ENCODE results near the gene SPATA6. TPM values are rescaled to one million over a fixed set of nuclear protein-coding genes. Genes with fewer than 3 reads are reported as not detected.
"Not testable (repeated sequence)": the region's sequence is repeated elsewhere in the genome, so short reads cannot be mapped to it uniquely, and the experiment has no call there.

The SPATA6 gene
- total RNA-seq, 1 experiment from 2014 or later: 28.3 TPM

DNA sequence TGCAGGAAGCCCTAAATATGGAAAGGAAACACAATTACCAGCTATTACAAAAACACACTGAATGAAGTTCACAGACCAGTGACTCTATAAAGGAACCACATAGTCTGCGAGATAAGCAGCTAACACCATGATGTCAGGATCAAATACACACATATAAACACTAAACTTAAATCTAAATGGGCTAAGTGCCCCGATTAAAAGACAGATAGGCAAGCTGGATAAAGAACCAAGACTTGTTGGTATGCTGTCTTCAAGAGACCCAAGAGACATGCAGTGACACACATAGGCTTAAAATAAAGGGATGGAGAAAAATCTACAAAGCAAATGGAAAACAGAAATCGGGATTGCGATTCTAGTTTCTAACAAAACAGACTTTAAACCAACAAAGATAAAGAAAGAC is 127.6 kb downstream of the SPATA6 start:
- Histone ChIP-seq H3K27me3 (ENCODE audit: control insufficient read depth, insufficient read depth, low read length) (no peaks in the 10 kb centered on the region), H3K36me3 (replicated peaks; ENCODE audit: control insufficient read depth, insufficient read depth, low read length) (no peaks in the 10 kb centered on the region), H3K4me3 (ENCODE audit: insufficient read depth, low read depth, low read length) (no peak overlapping the region)
- DNase-seq: no peak

DNA sequence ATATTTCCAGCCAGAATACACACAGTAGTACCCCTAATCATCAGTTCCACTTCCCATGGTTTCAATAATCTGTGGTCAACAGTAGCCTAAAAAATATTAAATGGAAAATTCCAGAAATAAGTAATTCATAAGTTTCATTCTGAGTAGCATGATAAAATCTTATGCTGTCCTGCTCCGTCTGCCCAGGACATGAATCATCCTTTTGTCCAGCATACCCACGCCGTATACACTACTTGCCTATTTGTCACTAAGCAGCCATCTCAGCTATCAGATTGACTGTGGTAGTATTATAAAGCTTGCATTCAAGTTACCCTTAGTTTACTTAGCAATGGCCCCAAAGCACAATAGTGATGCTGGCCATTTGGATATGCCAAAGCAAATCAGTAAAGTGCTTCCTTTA is 130.8 kb downstream of the SPATA6 start:
- Histone ChIP-seq H3K4me3 (ENCODE audit: insufficient read depth, low read depth, low read length) (no peak overlapping the region), H3K36me3 (replicated peaks; ENCODE audit: control insufficient read depth, insufficient read depth, low read length) (no peaks in the 10 kb centered on the region), H3K27me3 (ENCODE audit: control insufficient read depth, insufficient read depth, low read length) (no peaks in the 10 kb centered on the region)
- DNase-seq: no peak

- no peak overlapping the region for H3K4me3 ChIP-seq (ENCODE audit: insufficient read depth, low read depth, low read length)
- no peak for DNase-seq
- no peaks in the 10 kb centered on the region for H3K27me3 ChIP-seq (ENCODE audit: control insufficient read depth, insufficient read depth, low read length)
- no peaks in the 10 kb centered on the region for H3K36me3 ChIP-seq (replicated peaks; ENCODE audit: control insufficient read depth, insufficient read depth, low read length)
Observed at GRCh38 chr1:48338257-48338656, 133.7 kb downstream of the SPATA6 start.

GRCh38 chr1:48333316-48333715 is 138.7 kb downstream of the SPATA6 start:
- Histone ChIP-seq H3K4me3 (ENCODE audit: insufficient read depth, low read depth, low read length) (no peak overlapping the region), H3K27me3 (ENCODE audit: control insufficient read depth, insufficient read depth, low read length) (no peaks in the 10 kb centered on the region), H3K36me3 (replicated peaks; ENCODE audit: control insufficient read depth, insufficient read depth, low read length) (0 out of 2 replicates have a peak, but pooled peaks cover 1% of the 10 kb centered on the region)
- no peak for DNase-seq

GRCh38 chr1:48332115-48332514 is 139.9 kb downstream of the SPATA6 start:
- no peak overlapping the region for H3K4me3 ChIP-seq (ENCODE audit: insufficient read depth, low read depth, low read length)
- 0 out of 2 replicates have a peak, but pooled peaks cover 1% of the 10 kb centered on the region for H3K36me3 ChIP-seq (replicated peaks; ENCODE audit: control insufficient read depth, insufficient read depth, low read length)
- DNase-seq: no peak
- H3K27me3 ChIP-seq (ENCODE audit: control insufficient read depth, insufficient read depth, low read length): no peaks in the 10 kb centered on the region

DNA sequence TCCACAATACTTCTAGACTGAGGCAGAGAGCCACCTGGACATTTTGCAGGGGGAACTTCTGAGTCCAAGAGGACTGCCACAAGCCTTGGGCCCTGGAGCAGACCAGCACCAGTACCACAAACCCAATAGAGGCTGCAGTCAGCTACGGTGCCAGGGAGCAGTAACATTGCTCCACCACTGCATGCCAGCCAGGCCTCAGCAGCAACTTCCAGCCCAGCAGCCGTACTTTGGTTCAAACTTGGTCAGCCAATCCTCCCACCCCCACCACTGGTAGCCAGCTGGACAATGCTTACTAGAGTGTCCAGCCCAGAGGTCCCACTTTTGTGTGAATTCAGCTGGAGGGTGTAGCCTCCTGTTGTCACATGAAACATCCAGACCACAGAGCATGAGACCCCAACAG is 142.1 kb downstream of the SPATA6 start:
- no peaks in the 10 kb centered on the region for H3K27me3 ChIP-seq (ENCODE audit: control insufficient read depth, insufficient read depth, low read length)
- H3K4me3 ChIP-seq (ENCODE audit: insufficient read depth, low read depth, low read length): no peak overlapping the region
- 0 out of 2 replicates have a peak, but pooled peaks cover 1% of the 10 kb centered on the region for H3K36me3 ChIP-seq (replicated peaks; ENCODE audit: control insufficient read depth, insufficient read depth, low read length)
- DNase-seq: no peak

DNA sequence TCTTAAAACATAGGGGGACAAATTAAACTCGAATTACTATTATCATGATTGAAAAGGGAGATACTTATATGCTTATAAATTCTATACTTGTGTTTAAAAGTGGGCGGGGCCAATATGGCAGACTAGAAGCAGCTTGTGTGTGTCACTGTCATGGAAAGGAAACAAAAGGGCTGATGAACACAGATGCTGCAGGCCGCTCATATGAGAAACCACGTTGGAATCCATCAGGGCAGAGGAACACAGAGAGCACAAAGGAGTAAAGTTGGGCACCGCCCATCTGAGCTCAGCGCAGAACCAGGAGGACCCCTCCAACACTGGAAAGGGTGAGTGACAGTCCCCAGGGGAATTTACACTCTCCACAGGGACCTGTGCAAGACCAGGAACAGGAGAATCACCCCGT is 142.5 kb downstream of the SPATA6 start:
- Histone ChIP-seq H3K27me3 (ENCODE audit: control insufficient read depth, insufficient read depth, low read length) (no peaks in the 10 kb centered on the region), H3K36me3 (replicated peaks; ENCODE audit: control insufficient read depth, insufficient read depth, low read length) (0 out of 2 replicates have a peak, but pooled peaks cover 1% of the 10 kb centered on the region), H3K4me3 (ENCODE audit: insufficient read depth, low read depth, low read length) (no peak overlapping the region)
- DNase-seq: no peak

- not testable (repeated sequence) for H3K36me3 ChIP-seq (replicated peaks; ENCODE audit: control insufficient read depth, insufficient read depth, low read length); H3K4me3 ChIP-seq (ENCODE audit: insufficient read depth, low read depth, low read length); DNase-seq
Observed at GRCh38 chr1:48311829-48312228, 160.2 kb downstream of the SPATA6 start.

GRCh38 chr1:48309564-48310082 is 162.4 kb downstream of the SPATA6 start:
- no peaks in the 10 kb centered on the region for H3K27me3 ChIP-seq (ENCODE audit: control insufficient read depth, insufficient read depth, low read length)
- no peak for DNase-seq
- no peaks in the 10 kb centered on the region; the same call in 1 of the 2 replicates for H3K36me3 ChIP-seq (replicated peaks; ENCODE audit: control insufficient read depth, insufficient read depth, low read length)
- H3K4me3 ChIP-seq (ENCODE audit: insufficient read depth, low read depth, low read length): no peak overlapping the region

More at GRCh38 chr1:48311829-48312228, 160.2 kb downstream of the SPATA6 start:
- H3K27me3 ChIP-seq (ENCODE audit: control insufficient read depth, insufficient read depth, low read length): not testable (repeated sequence)

- DNase-seq: no peak
- Histone ChIP-seq H3K4me3 (ENCODE audit: insufficient read depth, low read depth, low read length) (no peak overlapping the region), H3K36me3 (replicated peaks; ENCODE audit: control insufficient read depth, insufficient read depth, low read length) (no peaks in the 10 kb centered on the region), H3K27me3 (ENCODE audit: control insufficient read depth, insufficient read depth, low read length) (no peaks in the 10 kb centered on the region)
Observed at GRCh38 chr1:48302652-48303051, 169.4 kb downstream of the SPATA6 start.

DNA sequence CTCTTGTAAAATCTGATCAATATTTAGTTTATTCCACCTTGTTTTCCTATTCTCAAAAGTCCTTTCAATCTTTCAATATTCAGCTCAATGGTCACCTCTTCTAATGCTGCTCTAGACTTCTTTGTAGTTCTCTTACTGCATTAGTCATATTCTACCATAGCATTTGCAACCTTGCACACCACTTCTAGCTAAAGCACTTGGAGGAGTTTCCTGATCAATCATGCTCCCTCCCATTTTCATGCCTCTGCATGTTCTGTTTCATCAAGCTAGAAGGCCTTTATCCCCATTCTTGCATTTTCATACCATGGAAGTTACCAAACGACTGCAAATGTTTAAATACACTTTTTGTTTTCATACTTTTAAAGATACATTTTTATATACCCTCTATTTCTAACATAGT is 177.3 kb downstream of the SPATA6 start:
- H3K27me3 ChIP-seq (ENCODE audit: control insufficient read depth, insufficient read depth, low read length): no peaks in the 10 kb centered on the region
- H3K36me3 ChIP-seq (replicated peaks; ENCODE audit: control insufficient read depth, insufficient read depth, low read length): no peaks in the 10 kb centered on the region
- H3K4me3 ChIP-seq (ENCODE audit: insufficient read depth, low read depth, low read length): no peak overlapping the region
- DNase-seq: no peak

GRCh38 chr1:48294094-48294493 is 177.9 kb downstream of the SPATA6 start:
- not testable (repeated sequence) for DNase-seq; H3K4me3 ChIP-seq (ENCODE audit: insufficient read depth, low read depth, low read length); H3K36me3 ChIP-seq (replicated peaks; ENCODE audit: control insufficient read depth, insufficient read depth, low read length); H3K27me3 ChIP-seq (ENCODE audit: control insufficient read depth, insufficient read depth, low read length)

GRCh38 chr1:48292706-48293105 is 179.3 kb downstream of the SPATA6 start:
- Histone ChIP-seq H3K4me3 (ENCODE audit: insufficient read depth, low read depth, low read length) (no peak overlapping the region), H3K27me3 (ENCODE audit: control insufficient read depth, insufficient read depth, low read length) (no peaks in the 10 kb centered on the region), H3K36me3 (replicated peaks; ENCODE audit: control insufficient read depth, insufficient read depth, low read length) (no peaks in the 10 kb centered on the region)
- DNase-seq: no peak

DNA sequence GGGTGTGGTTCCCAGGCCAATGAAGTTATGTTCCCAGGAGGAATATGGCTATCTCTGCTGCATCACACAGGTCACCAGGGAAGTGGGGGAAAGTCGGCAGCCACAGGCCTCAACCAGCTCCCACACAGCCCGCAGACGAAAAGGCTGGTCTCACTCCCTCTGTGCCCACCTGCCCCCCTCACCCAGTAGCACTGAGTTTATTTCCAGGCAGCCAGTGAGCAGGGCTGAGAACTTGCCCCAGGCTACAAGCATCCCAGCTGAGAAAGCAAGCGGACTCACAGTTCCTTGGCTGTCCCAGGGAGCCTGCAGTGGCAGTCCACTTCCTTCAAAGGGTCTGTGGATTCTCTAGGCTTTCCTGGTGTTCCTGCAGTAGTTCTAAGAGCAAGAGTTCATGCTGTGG is 180.6 kb downstream of the SPATA6 start:
- no peaks in the 10 kb centered on the region for H3K27me3 ChIP-seq (ENCODE audit: control insufficient read depth, insufficient read depth, low read length)
- no peaks in the 10 kb centered on the region for H3K36me3 ChIP-seq (replicated peaks; ENCODE audit: control insufficient read depth, insufficient read depth, low read length)
- H3K4me3 ChIP-seq (ENCODE audit: insufficient read depth, low read depth, low read length): no peak overlapping the region
- DNase-seq: no peak

DNA sequence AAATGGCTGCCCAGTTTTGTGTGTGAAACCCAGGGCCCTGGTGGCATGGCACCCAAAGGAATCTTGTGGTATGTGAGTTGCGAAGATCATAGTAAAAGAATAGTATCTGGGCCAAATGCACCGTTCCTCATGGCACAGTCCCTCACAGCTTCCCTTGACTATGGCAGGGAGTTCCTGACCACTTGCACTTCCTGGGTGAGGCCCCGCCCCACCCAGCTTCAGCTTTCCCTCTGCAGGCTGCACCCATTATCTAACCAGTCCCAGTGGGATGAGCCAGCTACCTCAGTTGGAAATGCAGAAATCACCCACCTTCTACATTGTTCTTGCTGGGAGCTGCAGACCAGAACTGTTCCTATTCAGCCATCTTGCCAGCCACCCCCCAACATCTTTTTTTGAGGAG is 186.5 kb downstream of the SPATA6 start:
- H3K36me3 ChIP-seq (replicated peaks; ENCODE audit: control insufficient read depth, insufficient read depth, low read length): no peaks in the 10 kb centered on the region
- no peak overlapping the region for H3K4me3 ChIP-seq (ENCODE audit: insufficient read depth, low read depth, low read length)
- no peaks in the 10 kb centered on the region for H3K27me3 ChIP-seq (ENCODE audit: control insufficient read depth, insufficient read depth, low read length)
- DNase-seq: no peak

All from H7 (cell line).